ENCODE data around the gene KCNN4.

KCNN4 gene

DNA sequence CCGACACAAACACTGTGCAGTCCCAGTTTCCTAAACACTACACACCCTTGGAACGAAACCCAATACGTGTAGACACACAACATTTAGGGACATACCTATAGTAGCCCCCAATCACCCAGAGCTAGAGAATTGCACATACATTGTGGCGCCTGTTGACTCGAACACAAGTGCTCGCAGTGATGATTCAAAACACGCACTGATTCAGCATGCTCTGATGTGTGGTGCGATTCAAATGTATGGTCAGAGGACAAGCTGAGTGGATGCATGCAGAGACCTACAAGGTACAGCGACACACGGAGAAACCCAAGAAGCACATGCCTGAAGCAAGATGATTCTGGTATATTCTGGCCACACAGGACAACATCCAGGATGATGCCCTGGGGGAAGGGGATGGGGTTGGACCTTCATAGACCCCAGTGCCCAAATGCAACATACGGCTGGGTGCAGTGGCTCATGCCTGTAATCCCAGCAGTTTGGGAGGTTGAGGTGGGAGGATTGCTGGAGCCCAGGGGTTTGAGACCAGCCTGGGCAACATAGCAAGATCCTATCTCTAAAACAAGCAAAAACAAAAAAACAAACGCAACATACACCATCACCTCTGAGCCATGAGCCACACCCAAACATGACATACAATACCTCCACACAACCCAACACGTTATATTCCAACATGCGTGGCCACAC lies 997 bp upstream of the KCNN4 start:
- TF ChIP-seq, protein P1, sequence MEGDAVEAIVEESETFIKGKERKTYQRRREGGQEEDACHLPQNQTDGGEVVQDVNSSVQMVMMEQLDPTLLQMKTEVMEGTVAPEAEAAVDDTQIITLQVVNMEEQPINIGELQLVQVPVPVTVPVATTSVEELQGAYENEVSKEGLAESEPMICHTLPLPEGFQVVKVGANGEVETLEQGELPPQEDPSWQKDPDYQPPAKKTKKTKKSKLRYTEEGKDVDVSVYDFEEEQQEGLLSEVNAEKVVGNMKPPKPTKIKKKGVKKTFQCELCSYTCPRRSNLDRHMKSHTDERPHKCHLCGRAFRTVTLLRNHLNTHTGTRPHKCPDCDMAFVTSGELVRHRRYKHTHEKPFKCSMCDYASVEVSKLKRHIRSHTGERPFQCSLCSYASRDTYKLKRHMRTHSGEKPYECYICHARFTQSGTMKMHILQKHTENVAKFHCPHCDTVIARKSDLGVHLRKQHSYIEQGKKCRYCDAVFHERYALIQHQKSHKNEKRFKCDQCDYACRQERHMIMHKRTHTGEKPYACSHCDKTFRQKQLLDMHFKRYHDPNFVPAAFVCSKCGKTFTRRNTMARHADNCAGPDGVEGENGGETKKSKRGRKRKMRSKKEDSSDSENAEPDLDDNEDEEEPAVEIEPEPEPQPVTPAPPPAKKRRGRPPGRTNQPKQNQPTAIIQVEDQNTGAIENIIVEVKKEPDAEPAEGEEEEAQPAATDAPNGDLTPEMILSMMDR (IDR thresholded peaks at IDR 0.05; ENCODE audit: borderline replicate concordance, extremely low read depth, low read length, poor library complexity, severe bottlenecking), result no peak
- Histone ChIP-seq H3K9me3 (ENCODE audit: insufficient read depth, low read length, severe bottlenecking) (no peaks in the 10 kb centered on the region), H3K4me1 (ENCODE audit: insufficient read depth, low read length) (peaks cover 52% of the 10 kb centered on the region), H3K9ac (ENCODE audit: low read depth, low read length) (no peak overlapping the region), H3K27me3 (ENCODE audit: insufficient read depth, low read length, poor library complexity) (no peaks in the 10 kb centered on the region), H2AFZ (ENCODE audit: low read depth, low read length) (no peak overlapping the region), H4K20me1 (ENCODE audit: insufficient read depth, low read length) (no peaks in the 10 kb centered on the region), H3K4me2 (ENCODE audit: insufficient read depth, low read length) (no peak overlapping the region), H3K27ac (ENCODE audit: low read length) (no peak overlapping the region), H3K36me3 (ENCODE audit: insufficient read depth, low read length) (no peaks in the 10 kb centered on the region), H3K79me2 (ENCODE audit: insufficient read depth, low read length) (no peaks in the 10 kb centered on the region), H3K4me3 (ENCODE audit: low read depth in 1 of 2, low read length in 2 of 2) (no peak overlapping the region)
- ATAC-seq (ENCODE audit: insufficient read depth, low read depth) (no peak), DNase-seq (no peak)

DNA sequence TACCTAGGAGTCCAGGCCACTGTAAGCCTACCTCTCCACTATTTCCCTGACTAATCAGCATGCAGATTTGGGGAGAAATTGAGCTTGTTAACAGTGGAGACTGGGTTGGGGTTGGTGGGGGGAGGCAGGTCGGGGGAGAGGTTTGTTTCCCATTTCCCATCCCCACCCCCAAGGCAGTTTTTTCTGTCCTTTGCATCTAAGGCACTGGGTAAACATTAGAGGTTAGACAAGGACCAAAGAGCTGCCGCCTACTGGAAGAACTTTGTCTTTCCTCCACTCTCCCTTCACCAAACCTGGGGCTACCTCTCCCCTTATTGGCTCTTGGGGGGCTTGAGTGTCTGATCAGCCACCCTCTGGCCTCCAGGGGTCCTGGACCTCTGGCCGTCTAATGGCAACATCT lies 953 bp downstream of the KCNN4 start:
- Histone ChIP-seq H3K27me3 (ENCODE audit: insufficient read depth, low read length, poor library complexity) (no peaks in the 10 kb centered on the region), H3K79me2 (ENCODE audit: insufficient read depth, low read length) (no peaks in the 10 kb centered on the region), H3K9ac (ENCODE audit: low read depth, low read length) (no peak overlapping the region), H3K27ac (ENCODE audit: low read length) (peak overlapping the region; percentile 57), H4K20me1 (ENCODE audit: insufficient read depth, low read length) (no peaks in the 10 kb centered on the region), H3K4me3 (ENCODE audit: low read depth in 1 of 2, low read length in 2 of 2) (no peak overlapping the region), H2AFZ (ENCODE audit: low read depth, low read length) (no peak overlapping the region), H3K36me3 (ENCODE audit: insufficient read depth, low read length) (no peaks in the 10 kb centered on the region), H3K4me2 (ENCODE audit: insufficient read depth, low read length) (no peak overlapping the region), H3K4me1 (ENCODE audit: insufficient read depth, low read length) (peaks cover 52% of the 10 kb centered on the region), H3K9me3 (ENCODE audit: insufficient read depth, low read length, severe bottlenecking) (no peaks in the 10 kb centered on the region)
- ATAC-seq (ENCODE audit: insufficient read depth, low read depth) (no peak), DNase-seq (no peak)
- TF ChIP-seq, protein P1 (IDR thresholded peaks at IDR 0.05; ENCODE audit: borderline replicate concordance, extremely low read depth, low read length, poor library complexity, severe bottlenecking), result no peak
- TF ChIP-seq EZH2 (IDR thresholded peaks at IDR 0.05; ENCODE audit: borderline replicate concordance, low read depth, low read length, severe bottlenecking), result no peak

DNA sequence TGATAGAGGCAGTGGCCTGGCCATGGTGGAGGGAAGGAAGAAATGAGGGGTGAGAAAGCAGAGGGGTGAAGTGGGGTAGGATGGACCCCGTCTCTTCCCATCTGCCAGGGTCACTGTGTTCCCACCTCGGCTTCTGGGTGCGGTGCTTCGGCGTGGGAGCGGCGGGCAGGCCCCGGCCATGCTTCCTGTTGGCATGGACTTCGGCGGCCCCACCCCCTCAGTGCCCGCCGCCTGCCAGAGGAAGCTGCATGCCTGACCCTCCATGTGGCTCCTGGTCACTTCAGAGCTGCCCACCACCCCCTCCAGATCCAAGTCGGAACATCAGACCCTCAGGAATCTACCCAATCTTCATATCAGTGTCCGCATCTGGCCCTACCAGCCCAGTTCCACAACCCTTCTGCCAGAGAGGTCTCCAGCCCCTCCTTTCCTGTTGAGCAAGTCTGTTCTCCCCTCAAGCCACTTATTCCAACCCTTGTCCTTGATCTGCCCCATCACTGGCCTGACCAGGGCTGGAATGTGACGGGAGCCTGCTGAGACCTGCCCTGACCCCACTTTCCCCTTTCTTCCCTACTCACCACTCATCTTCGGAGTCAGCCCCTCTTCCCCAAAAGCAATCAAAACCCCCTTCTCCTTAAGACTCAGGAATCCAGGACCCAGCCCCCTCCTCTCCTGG lies 1.5 kb downstream of the KCNN4 start:
- Histone ChIP-seq H3K9me3 (ENCODE audit: insufficient read depth, low read length, severe bottlenecking) (no peaks in the 10 kb centered on the region), H2AFZ (ENCODE audit: low read depth, low read length) (no peak overlapping the region), H3K36me3 (ENCODE audit: insufficient read depth, low read length) (no peaks in the 10 kb centered on the region), H3K4me1 (ENCODE audit: insufficient read depth, low read length) (peaks cover 46% of the 10 kb centered on the region), H3K9ac (ENCODE audit: low read depth, low read length) (no peak overlapping the region), H3K27ac (ENCODE audit: low read length) (peak overlapping the region; percentile 57), H3K4me2 (ENCODE audit: insufficient read depth, low read length) (no peak overlapping the region), H3K4me3 (ENCODE audit: low read depth in 1 of 2, low read length in 2 of 2) (no peak overlapping the region), H3K27me3 (ENCODE audit: insufficient read depth, low read length, poor library complexity) (no peaks in the 10 kb centered on the region), H3K79me2 (ENCODE audit: insufficient read depth, low read length) (no peaks in the 10 kb centered on the region), H4K20me1 (ENCODE audit: insufficient read depth, low read length) (no peaks in the 10 kb centered on the region)
- DNase-seq (no peak), ATAC-seq (ENCODE audit: insufficient read depth, low read depth) (no peak)
- TF ChIP-seq, protein P1 (IDR thresholded peaks at IDR 0.05; ENCODE audit: borderline replicate concordance, extremely low read depth, low read length, poor library complexity, severe bottlenecking), result no peak
- TF ChIP-seq EZH2 (IDR thresholded peaks at IDR 0.05; ENCODE audit: borderline replicate concordance, low read depth, low read length, severe bottlenecking), result no peak

Measured in DND-41 (cell line).